Measurements from ENCODE around the gene OR2F2. TPM values are rescaled to one million over a fixed set of nuclear protein-coding genes. Genes with fewer than 3 reads are reported as not detected.

OR2F2 gene
- total and polyA plus RNA-seq, 8 donors: not detected

DNA sequence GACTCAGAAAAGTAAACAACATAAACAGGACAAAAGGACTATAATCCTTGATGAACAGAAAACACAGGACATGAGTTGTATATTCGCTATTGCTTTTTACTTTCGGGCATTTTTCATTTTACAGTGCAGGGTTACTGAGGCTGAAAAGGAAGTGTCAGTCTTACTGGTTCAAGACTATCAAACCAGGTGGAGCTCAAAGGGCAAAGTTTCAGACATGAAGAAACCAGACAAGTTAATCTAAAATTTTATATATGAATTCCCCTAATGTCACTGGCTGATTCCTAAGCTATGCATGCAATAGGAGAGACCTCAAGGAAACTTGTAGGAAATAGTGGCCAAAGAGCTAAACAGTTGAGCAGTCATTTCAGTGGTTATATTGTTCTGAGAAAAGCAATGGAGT lies 44.5 kb upstream of the OR2F2 start:
- DNase-seq: no peak
- peaks cover 0 to 7% (median 0%) of the 10 kb centered on the region in 4 donors for H3K36me3 ChIP-seq
- TF ChIP-seq POLR2A (IDR thresholded peaks at IDR 0.05): no peak
- TF ChIP-seq POLR2AphosphoS5 (IDR thresholded peaks at IDR 0.05): no peak
- WGBS, 5 donors: 98 to 99% (median 99%) methylated on average over 2 of the region's 2 CpGs
- peaks cover 0 to 6% (median 0%) of the 10 kb centered on the region in 4 donors for H3K9me3 ChIP-seq
- intact Hi-C loops (cut with DNase I; ENCODE audit: low total_unique reads): no loop called here
- no peak overlapping the region for H3K4me3 ChIP-seq
- no peak overlapping the region for H3K27ac ChIP-seq
- peaks cover 0 to 21% (median 6%) of the 10 kb centered on the region in 4 donors for H3K4me1 ChIP-seq
- no peaks in the 10 kb centered on the region for H3K27me3 ChIP-seq

DNA sequence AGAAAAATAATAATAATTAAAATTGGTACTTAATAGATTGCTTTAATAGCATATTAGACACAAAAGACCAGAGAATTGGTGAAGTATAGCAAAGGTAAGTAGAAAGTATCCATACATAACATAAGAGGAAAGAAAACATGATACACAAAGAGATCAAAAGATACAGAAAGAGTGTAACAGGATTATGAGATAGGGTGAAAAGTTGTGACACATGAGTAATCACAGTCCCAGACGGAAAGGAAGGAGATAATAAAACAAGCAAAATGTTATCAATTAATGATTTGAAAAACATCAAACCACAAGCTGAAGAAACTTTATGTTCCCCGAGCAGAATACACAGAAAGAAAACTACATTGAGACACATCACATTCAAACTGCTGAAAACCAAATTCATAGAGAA lies 43.6 kb upstream of the OR2F2 start:
- 46 to 72% (median 58%) methylated on average over 2 of the region's 2 CpGs for WGBS, 5 donors
- DNase-seq: no peak
- Histone ChIP-seq H3K9me3 (peaks cover 0 to 6% (median 0%) of the 10 kb centered on the region in 4 donors), H3K4me3 (no peak overlapping the region), H3K27ac (no peak overlapping the region), H3K4me1 (peaks cover 0 to 20% (median 3%) of the 10 kb centered on the region in 4 donors), H3K36me3 (peaks cover 0 to 7% (median 0%) of the 10 kb centered on the region in 4 donors), H3K27me3 (no peaks in the 10 kb centered on the region)
- intact Hi-C loops (cut with DNase I; ENCODE audit: low total_unique reads): no loop called here
- TF ChIP-seq EP300 (IDR thresholded peaks at IDR 0.05) (no peak), POLR2AphosphoS5 (IDR thresholded peaks at IDR 0.05) (no peak), POLR2A (IDR thresholded peaks at IDR 0.05) (no peak)
- TF ChIP-seq, protein P1, sequence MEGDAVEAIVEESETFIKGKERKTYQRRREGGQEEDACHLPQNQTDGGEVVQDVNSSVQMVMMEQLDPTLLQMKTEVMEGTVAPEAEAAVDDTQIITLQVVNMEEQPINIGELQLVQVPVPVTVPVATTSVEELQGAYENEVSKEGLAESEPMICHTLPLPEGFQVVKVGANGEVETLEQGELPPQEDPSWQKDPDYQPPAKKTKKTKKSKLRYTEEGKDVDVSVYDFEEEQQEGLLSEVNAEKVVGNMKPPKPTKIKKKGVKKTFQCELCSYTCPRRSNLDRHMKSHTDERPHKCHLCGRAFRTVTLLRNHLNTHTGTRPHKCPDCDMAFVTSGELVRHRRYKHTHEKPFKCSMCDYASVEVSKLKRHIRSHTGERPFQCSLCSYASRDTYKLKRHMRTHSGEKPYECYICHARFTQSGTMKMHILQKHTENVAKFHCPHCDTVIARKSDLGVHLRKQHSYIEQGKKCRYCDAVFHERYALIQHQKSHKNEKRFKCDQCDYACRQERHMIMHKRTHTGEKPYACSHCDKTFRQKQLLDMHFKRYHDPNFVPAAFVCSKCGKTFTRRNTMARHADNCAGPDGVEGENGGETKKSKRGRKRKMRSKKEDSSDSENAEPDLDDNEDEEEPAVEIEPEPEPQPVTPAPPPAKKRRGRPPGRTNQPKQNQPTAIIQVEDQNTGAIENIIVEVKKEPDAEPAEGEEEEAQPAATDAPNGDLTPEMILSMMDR (IDR thresholded peaks at IDR 0.05): no peak

DNA sequence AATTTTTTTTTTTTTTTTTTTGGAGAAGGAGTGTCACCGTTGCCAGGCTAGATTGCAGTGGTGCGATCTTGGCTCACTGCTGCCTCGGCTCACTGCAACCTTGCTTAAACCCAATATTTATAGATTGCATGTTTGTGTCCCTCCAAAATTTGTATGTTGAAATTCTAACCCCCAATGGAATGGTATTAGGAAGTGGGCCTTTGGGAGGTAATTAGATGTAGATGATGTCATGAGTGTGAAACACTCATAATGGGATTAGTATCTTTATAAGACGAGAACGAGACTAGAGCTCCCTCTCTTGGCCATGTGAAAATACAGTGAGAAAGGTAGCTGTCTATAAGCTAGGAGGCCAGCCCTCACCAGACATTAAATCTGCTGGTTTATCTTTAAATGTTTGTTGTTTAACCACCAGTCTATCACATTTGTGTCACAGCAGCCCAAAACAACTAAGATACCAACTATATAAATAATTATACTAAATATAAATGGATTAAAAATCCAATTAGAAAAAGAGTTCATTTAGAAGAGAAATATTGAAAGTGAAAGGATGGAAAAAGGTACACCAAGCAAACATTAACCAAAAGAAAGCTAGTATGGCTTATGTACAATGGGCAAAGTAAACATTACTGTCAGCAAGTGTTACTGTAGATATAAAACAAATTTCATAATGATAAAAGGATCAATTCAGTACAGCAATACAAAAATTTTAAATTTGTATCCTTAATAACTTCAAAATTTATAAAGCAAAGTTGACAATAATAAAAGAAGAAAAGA lies 42.3 kb upstream of the OR2F2 start:
- Histone ChIP-seq H3K36me3 (peaks cover 0 to 7% (median 0%) of the 10 kb centered on the region in 4 donors), H3K4me3 (no peak overlapping the region), H3K27me3 (no peaks in the 10 kb centered on the region), H3K9me3 (peaks cover 0 to 6% (median 0%) of the 10 kb centered on the region in 4 donors), H3K27ac (no peak overlapping the region), H3K4me1 (peaks cover 0 to 15% (median 3%) of the 10 kb centered on the region in 4 donors)
- TF ChIP-seq POLR2AphosphoS5 (IDR thresholded peaks at IDR 0.05): no peak
- TF ChIP-seq POLR2A (IDR thresholded peaks at IDR 0.05): no peak
- TF ChIP-seq EP300 (IDR thresholded peaks at IDR 0.05): no peak
- TF ChIP-seq, protein P1 (IDR thresholded peaks at IDR 0.05): no peak
- 84 to 93% (median 85%) methylated on average over 5 of the region's 5 CpGs for WGBS, 5 donors
- no peak for DNase-seq
- intact Hi-C loops (cut with DNase I; ENCODE audit: low total_unique reads): no loop called here

DNA sequence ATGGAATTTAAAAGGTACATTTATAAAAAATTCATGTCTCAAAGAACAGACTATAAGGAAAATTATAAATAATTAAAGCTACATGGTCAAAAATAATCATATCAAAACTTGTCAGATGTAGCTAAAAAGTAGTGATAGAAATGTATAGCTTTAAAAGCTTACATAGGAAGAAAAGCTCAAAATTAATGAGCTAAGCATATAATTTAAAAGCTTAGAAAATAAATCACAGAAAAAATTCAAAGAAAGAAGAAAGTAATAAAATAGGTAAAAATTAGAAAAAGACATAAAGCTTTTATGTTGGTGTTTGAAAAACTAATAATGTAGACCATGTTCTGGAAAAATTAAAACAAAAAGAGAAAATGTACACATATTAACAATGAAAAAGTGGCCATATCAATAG lies 38.4 kb upstream of the OR2F2 start:
- no peaks in the 10 kb centered on the region for H3K36me3 ChIP-seq
- TF ChIP-seq POLR2A (IDR thresholded peaks at IDR 0.05) (no peak), EP300 (IDR thresholded peaks at IDR 0.05) (no peak)
- TF ChIP-seq, protein P1 (IDR thresholded peaks at IDR 0.05): no peak
- no peak overlapping the region for H3K4me3 ChIP-seq
- H3K9me3 ChIP-seq: peaks cover 0 to 6% (median 0%) of the 10 kb centered on the region in 4 donors
- intact Hi-C loops (cut with DNase I; ENCODE audit: low total_unique reads): no loop called here
- no peak overlapping the region for H3K27ac ChIP-seq
- DNase-seq: no peak
- peaks cover 9 to 33% (median 18%) of the 10 kb centered on the region in 4 donors for H3K4me1 ChIP-seq
- H3K27me3 ChIP-seq: no peaks in the 10 kb centered on the region

DNA sequence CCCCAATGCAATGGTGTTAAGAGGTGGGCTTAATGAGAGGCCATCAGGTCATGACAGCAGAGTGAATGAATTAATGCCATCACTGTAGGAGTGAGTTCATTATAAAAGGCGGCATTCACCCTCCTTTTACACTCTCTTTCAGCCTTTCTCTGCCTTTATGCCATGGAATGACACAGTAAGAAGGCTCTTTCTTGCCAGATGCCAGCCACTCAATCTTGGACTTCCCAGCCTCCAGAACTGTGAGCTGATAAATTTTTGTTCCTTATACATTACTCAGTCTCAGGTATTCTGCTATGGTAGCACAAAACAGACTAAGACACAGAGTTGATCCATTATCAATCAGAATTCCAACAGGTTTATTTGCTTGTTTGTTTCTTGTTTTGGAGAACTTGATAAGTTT lies 36.2 kb upstream of the OR2F2 start:
- intact Hi-C loops (cut with DNase I; ENCODE audit: low total_unique reads): no loop called here
- Histone ChIP-seq H3K9me3 (no peaks in the 10 kb centered on the region), H3K4me1 (peaks cover 9 to 39% (median 18%) of the 10 kb centered on the region in 4 donors), H3K27ac (no peak overlapping the region), H3K36me3 (no peaks in the 10 kb centered on the region), H3K4me3 (no peak overlapping the region), H3K27me3 (no peaks in the 10 kb centered on the region)
- DNase-seq: no peak
- 91 to 100% (median 100%) methylated on average over 1 of the region's 1 CpG for WGBS, 5 donors
- TF ChIP-seq POLR2AphosphoS5 (IDR thresholded peaks at IDR 0.05) (no peak), POLR2A (IDR thresholded peaks at IDR 0.05) (no peak), EP300 (IDR thresholded peaks at IDR 0.05) (no peak)
- TF ChIP-seq, protein P1 (IDR thresholded peaks at IDR 0.05): no peak

Measured in stomach (tissue), 9 donors.